A549 treated with Hydrocortisone at 1 μM for 4 hours (cell line): ENCODE measurements around the gene CCDC107. TPM values are rescaled to one million over a fixed set of nuclear protein-coding genes. Genes with fewer than 3 reads are reported as not detected.

Source experiments
- total RNA-seq: library from RNA; stranded (reverse); fragments of 200-300 nt; extraction: Qiagen RNA extraction; gene quantifications from 5 replicates; pipeline ENCODE4 v1.2.3, GENCODE V29; 2022

The CCDC107 gene, protein sequence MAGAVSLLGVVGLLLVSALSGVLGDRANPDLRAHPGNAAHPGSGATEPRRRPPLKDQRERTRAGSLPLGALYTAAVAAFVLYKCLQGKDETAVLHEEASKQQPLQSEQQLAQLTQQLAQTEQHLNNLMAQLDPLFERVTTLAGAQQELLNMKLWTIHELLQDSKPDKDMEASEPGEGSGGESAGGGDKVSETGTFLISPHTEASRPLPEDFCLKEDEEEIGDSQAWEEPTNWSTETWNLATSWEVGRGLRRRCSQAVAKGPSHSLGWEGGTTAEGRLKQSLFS
- 23.0 to 32.2 TPM (median 31.3 TPM) in 5 replicates for total RNA-seq

DNA sequence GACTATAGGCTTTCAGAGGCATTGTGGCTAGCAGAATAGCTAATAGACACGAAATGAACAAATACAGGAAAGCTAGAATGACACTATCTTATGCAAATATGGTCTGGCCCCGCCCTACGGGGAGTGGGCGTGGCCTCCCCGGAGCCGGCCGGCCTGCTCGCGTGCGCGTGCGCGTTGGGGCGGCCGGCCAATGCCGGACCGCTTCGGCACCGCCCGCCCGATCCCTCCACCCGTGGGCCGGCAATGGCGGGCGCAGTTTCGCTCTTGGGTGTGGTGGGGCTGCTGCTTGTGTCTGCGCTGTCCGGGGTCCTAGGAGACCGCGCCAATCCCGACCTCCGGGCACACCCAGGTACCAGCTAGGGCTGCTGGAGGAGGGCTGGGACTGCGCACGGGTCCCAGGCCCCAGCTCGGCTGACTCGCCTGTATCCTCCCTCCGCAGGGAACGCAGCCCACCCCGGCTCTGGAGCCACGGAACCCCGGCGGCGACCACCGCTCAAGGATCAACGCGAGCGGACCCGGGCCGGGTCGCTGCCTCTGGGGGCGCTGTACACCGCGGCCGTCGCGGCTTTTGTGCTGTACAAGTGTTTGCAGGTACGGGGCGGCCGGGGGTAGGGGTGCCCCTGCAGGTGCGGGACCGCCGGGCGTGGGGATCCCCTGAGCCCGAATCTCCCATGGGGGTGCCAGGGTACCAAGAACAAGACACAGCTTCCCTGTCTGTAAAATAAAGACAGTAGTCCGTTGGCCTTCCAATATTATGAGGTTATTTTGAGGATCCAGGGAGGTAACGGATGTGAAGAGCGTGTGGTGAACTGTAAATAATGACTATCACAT, at the start of gene CCDC107:
Gene CCDC107 (plus strand): TSS at position 156 of the 831 bp plus-strand sequence. CDS start 88 bp downstream, at position 244.

GRCh38 chr9:35618325-35618727, 39.8 kb upstream of the CCDC107 start, which contains the start of gene CD72:
CD72 (minus strand) TSS chr9:35618413; CDS start chr9:35618303, 110 bp downstream.

GRCh38 chr9:35650341-35651158, 7.5 kb upstream of the CCDC107 start, which contains the start of gene SIT1:
SIT1 (minus strand) TSS chr9:35650931; CDS start chr9:35650853, 78 bp downstream.

GRCh38 chr9:35657546-35658136, 451 bp upstream of the CCDC107 start, which contains the start of gene RMRP:
RMRP (minus strand) TSS chr9:35658019.

GRCh38 chr9:35664531-35665470, 6.7 kb downstream of the CCDC107 start, which contains the start of gene ARHGEF39:
ARHGEF39 (minus strand) TSS chr9:35665195; CDS start chr9:35665169, 26 bp downstream.

DNA sequence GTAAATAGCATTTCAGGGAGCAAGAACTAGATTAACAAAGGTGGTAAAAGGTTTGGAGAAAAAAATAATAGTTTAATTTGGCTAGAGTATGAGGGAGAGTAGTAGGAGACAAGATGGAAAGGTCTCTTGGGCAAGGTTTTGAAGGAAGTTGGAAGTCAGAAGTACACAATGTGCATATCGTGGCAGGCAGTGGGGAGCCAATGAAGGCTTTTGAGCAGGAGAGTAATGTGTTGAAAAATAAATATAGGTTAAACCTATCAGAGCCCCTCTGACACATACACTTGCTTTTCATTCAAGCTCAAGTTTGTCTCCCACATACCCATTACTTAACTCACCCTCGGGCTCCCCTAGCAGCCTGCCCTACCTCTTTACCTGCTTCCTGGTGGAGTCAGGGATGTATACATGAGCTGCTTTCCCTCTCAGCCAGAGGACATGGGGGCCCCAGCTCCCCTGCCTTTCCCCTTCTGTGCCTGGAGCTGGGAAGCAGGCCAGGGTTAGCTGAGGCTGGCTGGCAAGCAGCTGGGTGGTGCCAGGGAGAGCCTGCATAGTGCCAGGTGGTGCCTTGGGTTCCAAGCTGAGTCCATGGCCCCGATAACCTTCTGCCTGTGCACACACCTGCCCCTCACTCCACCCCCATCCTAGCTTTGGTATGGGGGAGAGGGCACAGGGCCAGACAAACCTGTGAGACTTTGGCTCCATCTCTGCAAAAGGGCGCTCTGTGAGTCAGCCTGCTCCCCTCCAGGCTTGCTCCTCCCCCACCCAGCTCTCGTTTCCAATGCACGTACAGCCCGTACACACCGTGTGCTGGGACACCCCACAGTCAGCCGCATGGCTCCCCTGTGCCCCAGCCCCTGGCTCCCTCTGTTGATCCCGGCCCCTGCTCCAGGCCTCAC, 15.3 kb downstream of the CCDC107 start, which contains the start of gene CA9:
Gene CA9 (plus strand): TSS at position 797 of the 893 bp plus-strand sequence. CDS start 32 bp downstream, at position 829.

GRCh38 chr9:35689542-35690293, 31.6 kb downstream of the CCDC107 start, which contains the start of gene TPM2:
TPM2 (minus strand) TSS chr9:35689925; CDS start chr9:35689817, 108 bp downstream.

Other genes starting within 250 kb of the CCDC107 start
- 29.7 to 32.8 TPM (median 31.1 TPM) in 5 replicates for gene RUSC2, start 168.2 kb upstream of the CCDC107 start, total RNA-seq
- 25.3 to 29.8 TPM (median 28.8 TPM) in 5 replicates for gene TESK1, start 53.0 kb upstream of the CCDC107 start, total RNA-seq
- 0.11 to 0.20 TPM (median 0.15 TPM) in 4 of 5 replicates, not detected in the other for gene CD72, start 39.9 kb upstream of the CCDC107 start, total RNA-seq
- not detected in 5 replicates for gene SIT1, start 7.4 kb upstream of the CCDC107 start, total RNA-seq
- gene RMRP, start 273 bp upstream of the CCDC107 start, total RNA-seq: 8.7 to 24.4 TPM (median 17.9 TPM) in 4 of 5 replicates, not detected in the other
- 13.6 to 18.2 TPM (median 17.4 TPM) in 5 replicates for gene ARHGEF39, start 6.9 kb downstream of the CCDC107 start, total RNA-seq
- 4.3 to 7.6 TPM (median 7.1 TPM) in 5 replicates for gene CA9, start 15.6 kb downstream of the CCDC107 start, total RNA-seq
- gene TPM2, start 31.6 kb downstream of the CCDC107 start, total RNA-seq: 626 to 688 TPM (median 676 TPM) in 5 replicates
- gene TLN1, start 73.9 kb downstream of the CCDC107 start, total RNA-seq: 111 to 160 TPM (median 122 TPM) in 5 replicates
- gene CREB3, start 74.4 kb downstream of the CCDC107 start, total RNA-seq: 55.6 to 64.0 TPM (median 57.5 TPM) in 5 replicates
- gene GBA2, start 90.9 kb downstream of the CCDC107 start, total RNA-seq: 31.2 to 37.5 TPM (median 35.7 TPM) in 5 replicates
- 12.6 to 19.2 TPM (median 16.0 TPM) in 5 replicates for gene RGP1, start 91.0 kb downstream of the CCDC107 start, total RNA-seq
- gene MSMP, start 96.0 kb downstream of the CCDC107 start, total RNA-seq: 0.40 to 0.58 TPM in 2 of 5 replicates, not detected in the others
- gene NPR2, start 133.3 kb downstream of the CCDC107 start, total RNA-seq: 3.8 to 6.9 TPM (median 5.4 TPM) in 5 replicates
- gene SPAG8, start 154.0 kb downstream of the CCDC107 start, total RNA-seq: 0.27 to 0.49 TPM (median 0.35 TPM) in 5 replicates
- gene HINT2, start 156.8 kb downstream of the CCDC107 start, total RNA-seq: 55.0 to 109 TPM (median 99.7 TPM) in 5 replicates
- not detected in 5 replicates for gene FAM221B, start 170.4 kb downstream of the CCDC107 start, total RNA-seq
- gene TMEM8B, start 170.9 kb downstream of the CCDC107 start, total RNA-seq: 2.6 to 4.0 TPM (median 3.3 TPM) in 5 replicates
- gene OR13J1, start 212.1 kb downstream of the CCDC107 start, total RNA-seq: not detected in 5 replicates
- 0.20 to 0.47 TPM (median 0.30 TPM) in 5 replicates for gene HRCT1, start 247.9 kb downstream of the CCDC107 start, total RNA-seq